Measurements from ENCODE around the gene SERPINB5. TPM values are rescaled to one million over a fixed set of nuclear protein-coding genes. Genes with fewer than 3 reads are reported as not detected.

Gene SERPINB5
- total RNA-seq, 1 donor from 2014 or later: not detected

DNA sequence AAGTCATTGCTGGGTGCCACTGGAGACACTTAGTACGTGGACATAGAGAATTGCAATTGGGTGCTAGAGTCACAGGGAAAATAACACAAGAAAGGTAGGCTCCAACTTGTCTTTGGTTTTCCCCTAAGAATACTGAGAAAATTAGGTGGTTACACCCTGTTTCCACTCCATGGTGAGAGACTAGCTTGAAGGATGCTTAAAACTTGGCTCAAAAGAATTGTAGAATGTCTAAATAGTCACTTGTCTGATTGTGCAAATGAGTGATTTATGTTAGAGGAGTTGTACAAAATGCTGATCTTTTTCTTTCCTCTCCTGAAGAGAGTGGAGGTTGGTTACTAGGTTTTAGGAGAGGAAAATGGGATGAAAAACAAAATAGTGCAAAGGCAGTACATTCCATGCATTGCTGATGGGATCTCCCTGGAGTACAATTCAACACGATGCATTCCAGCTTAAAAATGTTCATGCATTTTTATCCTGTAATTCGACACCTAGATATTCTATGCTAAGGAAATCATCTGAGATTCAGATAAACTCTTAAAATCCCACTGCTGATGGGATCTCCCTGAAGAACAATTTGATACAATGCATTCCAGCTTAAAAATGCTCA is 63.2 kb downstream of the SERPINB5 start:
- Mint-ChIP-seq H3K9me3 (ENCODE audit: unreplicated experiment) (no peaks in the 10 kb centered on the region), H3K36me3 (ENCODE audit: low read depth, unreplicated experiment) (no peaks in the 10 kb centered on the region), H3K4me3 (ENCODE audit: unreplicated experiment) (no peak overlapping the region), H3K27me3 (ENCODE audit: unreplicated experiment) (no peaks in the 10 kb centered on the region), H3K27ac (ENCODE audit: unreplicated experiment) (no peak overlapping the region), H3K4me1 (ENCODE audit: unreplicated experiment) (no peaks in the 10 kb centered on the region)
- DNase-seq (ENCODE audit: low spot score): no peak
- TF ChIP-seq, protein P1, sequence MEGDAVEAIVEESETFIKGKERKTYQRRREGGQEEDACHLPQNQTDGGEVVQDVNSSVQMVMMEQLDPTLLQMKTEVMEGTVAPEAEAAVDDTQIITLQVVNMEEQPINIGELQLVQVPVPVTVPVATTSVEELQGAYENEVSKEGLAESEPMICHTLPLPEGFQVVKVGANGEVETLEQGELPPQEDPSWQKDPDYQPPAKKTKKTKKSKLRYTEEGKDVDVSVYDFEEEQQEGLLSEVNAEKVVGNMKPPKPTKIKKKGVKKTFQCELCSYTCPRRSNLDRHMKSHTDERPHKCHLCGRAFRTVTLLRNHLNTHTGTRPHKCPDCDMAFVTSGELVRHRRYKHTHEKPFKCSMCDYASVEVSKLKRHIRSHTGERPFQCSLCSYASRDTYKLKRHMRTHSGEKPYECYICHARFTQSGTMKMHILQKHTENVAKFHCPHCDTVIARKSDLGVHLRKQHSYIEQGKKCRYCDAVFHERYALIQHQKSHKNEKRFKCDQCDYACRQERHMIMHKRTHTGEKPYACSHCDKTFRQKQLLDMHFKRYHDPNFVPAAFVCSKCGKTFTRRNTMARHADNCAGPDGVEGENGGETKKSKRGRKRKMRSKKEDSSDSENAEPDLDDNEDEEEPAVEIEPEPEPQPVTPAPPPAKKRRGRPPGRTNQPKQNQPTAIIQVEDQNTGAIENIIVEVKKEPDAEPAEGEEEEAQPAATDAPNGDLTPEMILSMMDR (IDR thresholded peaks at IDR 0.05; ENCODE audit: unreplicated experiment): no peak

DNA sequence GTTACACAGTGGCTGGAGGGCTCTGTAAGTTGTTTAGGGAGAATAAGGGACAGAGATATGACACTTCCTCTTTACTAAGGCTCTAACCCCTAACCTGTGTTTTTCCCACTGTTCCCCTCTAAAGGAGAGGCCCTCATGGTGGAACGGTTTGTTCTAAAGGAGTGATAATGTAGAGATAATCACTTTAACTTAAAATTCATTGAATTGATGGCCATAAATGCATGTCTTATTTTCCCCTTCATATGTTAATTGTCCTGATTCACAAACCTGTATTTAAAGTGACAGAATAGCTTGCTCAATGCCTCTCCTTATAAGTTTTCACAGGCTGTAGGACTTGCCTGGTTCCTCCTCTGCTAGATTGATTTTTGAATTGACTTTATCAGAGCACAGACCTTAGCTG is 65.3 kb downstream of the SERPINB5 start, which contains the start of gene SERPINB12:
TSS of gene SERPINB12 (plus strand) at position 301 of the 400 bp plus-strand sequence. CDS start 13,791 bp downstream, outside the sequence.
- no peaks in the 10 kb centered on the region for H3K4me1 Mint-ChIP-seq (ENCODE audit: unreplicated experiment)
- no peak for DNase-seq (ENCODE audit: low spot score)
- H3K9me3 Mint-ChIP-seq (ENCODE audit: unreplicated experiment): no peaks in the 10 kb centered on the region
- no peaks in the 10 kb centered on the region for H3K27me3 Mint-ChIP-seq (ENCODE audit: unreplicated experiment)
- TF ChIP-seq, protein P1 (IDR thresholded peaks at IDR 0.05; ENCODE audit: unreplicated experiment): no peak
- H3K36me3 Mint-ChIP-seq (ENCODE audit: low read depth, unreplicated experiment): no peaks in the 10 kb centered on the region
- no peak within 1 kb of the TSS for H3K27ac Mint-ChIP-seq (ENCODE audit: unreplicated experiment)
- no peak within 1 kb of the TSS for H3K4me3 Mint-ChIP-seq (ENCODE audit: unreplicated experiment)

DNA sequence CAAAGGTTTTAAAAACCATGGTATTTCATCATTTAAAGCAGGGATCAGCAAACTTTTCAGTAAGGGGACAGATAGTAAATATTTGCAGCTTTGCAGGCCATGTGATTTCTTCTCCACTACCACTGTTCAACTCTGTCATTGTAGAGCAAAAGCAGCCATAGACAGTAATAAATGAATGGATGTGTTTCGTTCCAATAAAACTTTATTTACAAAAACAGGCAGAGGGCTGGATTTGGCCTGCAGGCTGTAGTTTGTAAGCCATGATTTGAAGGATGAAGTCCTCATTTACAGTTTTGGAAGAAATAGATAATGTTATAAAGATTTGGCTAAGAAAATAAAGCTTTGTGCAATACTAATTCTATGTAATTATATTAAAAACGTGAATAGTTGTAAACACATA is 67.3 kb downstream of the SERPINB5 start:
- no peaks in the 10 kb centered on the region for H3K36me3 Mint-ChIP-seq (ENCODE audit: low read depth, unreplicated experiment)
- no peak for DNase-seq (ENCODE audit: low spot score)
- no peaks in the 10 kb centered on the region for H3K4me1 Mint-ChIP-seq (ENCODE audit: unreplicated experiment)
- H3K27ac Mint-ChIP-seq (ENCODE audit: unreplicated experiment): no peak overlapping the region
- H3K9me3 Mint-ChIP-seq (ENCODE audit: unreplicated experiment): no peaks in the 10 kb centered on the region
- TF ChIP-seq, protein P1 (IDR thresholded peaks at IDR 0.05; ENCODE audit: unreplicated experiment): no peak
- no peaks in the 10 kb centered on the region for H3K27me3 Mint-ChIP-seq (ENCODE audit: unreplicated experiment)
- H3K4me3 Mint-ChIP-seq (ENCODE audit: unreplicated experiment): no peak overlapping the region

DNA sequence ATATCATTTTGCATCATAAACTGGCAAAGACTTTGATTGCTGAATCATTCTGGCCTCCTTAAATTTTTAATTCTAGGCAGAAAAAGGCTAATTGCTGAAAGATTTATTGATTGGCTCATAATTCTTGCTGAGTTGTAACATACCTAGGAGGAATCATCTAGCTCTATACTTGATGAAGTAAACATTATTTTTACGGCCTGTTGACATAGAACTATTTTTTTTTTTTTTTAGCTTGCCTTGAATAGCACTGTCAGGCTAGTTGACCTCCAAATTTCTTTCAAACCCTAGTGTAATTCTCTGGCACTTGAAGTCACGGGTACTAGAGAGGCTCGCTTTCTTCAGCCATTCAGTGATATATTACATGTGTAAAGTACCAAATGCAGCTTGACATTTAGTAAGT is 68.2 kb downstream of the SERPINB5 start:
- Mint-ChIP-seq H3K27ac (ENCODE audit: unreplicated experiment) (no peak overlapping the region), H3K4me3 (ENCODE audit: unreplicated experiment) (no peak overlapping the region), H3K9me3 (ENCODE audit: unreplicated experiment) (no peaks in the 10 kb centered on the region), H3K27me3 (ENCODE audit: unreplicated experiment) (no peaks in the 10 kb centered on the region), H3K36me3 (ENCODE audit: low read depth, unreplicated experiment) (no peaks in the 10 kb centered on the region), H3K4me1 (ENCODE audit: unreplicated experiment) (no peaks in the 10 kb centered on the region)
- no peak for DNase-seq (ENCODE audit: low spot score)
- TF ChIP-seq, protein P1 (IDR thresholded peaks at IDR 0.05; ENCODE audit: unreplicated experiment): no peak

DNA sequence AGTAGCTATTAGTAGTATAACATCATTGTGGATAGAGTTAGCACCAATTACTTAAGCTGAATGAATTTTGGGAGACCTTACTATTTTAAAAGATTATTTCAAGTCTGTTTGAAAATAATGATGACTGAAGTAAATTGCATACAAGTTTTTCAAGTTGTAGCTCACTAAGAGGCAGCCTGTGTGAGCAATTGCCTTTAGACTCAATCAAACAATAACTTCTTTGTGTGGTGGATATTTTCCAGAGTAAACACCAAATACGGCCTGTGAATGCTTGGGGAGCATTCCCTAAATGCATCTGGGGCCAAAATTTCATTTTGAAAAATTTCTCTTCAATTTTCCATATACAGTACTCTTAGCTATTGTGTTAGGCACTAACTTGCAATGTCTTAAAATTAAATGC is 73.3 kb downstream of the SERPINB5 start:
- TF ChIP-seq, protein P1 (IDR thresholded peaks at IDR 0.05; ENCODE audit: unreplicated experiment): no peak
- H3K4me3 Mint-ChIP-seq (ENCODE audit: unreplicated experiment): no peak overlapping the region
- no peak overlapping the region for H3K27ac Mint-ChIP-seq (ENCODE audit: unreplicated experiment)
- H3K36me3 Mint-ChIP-seq (ENCODE audit: low read depth, unreplicated experiment): no peaks in the 10 kb centered on the region
- peaks cover 5% of the 10 kb centered on the region for H3K4me1 Mint-ChIP-seq (ENCODE audit: unreplicated experiment)
- no peaks in the 10 kb centered on the region for H3K9me3 Mint-ChIP-seq (ENCODE audit: unreplicated experiment)
- no peak for DNase-seq (ENCODE audit: low spot score)
- H3K27me3 Mint-ChIP-seq (ENCODE audit: unreplicated experiment): no peaks in the 10 kb centered on the region
